GM18520 (cell line): Measurements from ENCODE around the gene LRRC8E.
"Not testable (repeated sequence)": the region's sequence is repeated elsewhere in the genome, so short reads cannot be mapped to it uniquely, and the experiment has no call there.

ENCODE experiments used
- ATAC-seq: cut with Tn5 transposase; IDR thresholded peaks from one replicate; pipeline ENCODE4 v1.9.1; 2021; ENCODE audit not compliant: unreplicated experiment

LRRC8E gene

GRCh38 chr19:7853770-7854128 is 34.6 kb upstream of the LRRC8E start:
- ATAC-seq = no peak

GRCh38 chr19:7855426-7856108 is 32.7 kb upstream of the LRRC8E start:
- ATAC-seq = no peak

GRCh38 chr19:7856109-7856591 is 32.2 kb upstream of the LRRC8E start:
- no peak for ATAC-seq

GRCh38 chr19:7856679-7857663 is 31.3 kb upstream of the LRRC8E start:
- ATAC-seq = no peak

- ATAC-seq = no peak
Measured at GRCh38 chr19:7857727-7858108, 30.6 kb upstream of the LRRC8E start.

DNA sequence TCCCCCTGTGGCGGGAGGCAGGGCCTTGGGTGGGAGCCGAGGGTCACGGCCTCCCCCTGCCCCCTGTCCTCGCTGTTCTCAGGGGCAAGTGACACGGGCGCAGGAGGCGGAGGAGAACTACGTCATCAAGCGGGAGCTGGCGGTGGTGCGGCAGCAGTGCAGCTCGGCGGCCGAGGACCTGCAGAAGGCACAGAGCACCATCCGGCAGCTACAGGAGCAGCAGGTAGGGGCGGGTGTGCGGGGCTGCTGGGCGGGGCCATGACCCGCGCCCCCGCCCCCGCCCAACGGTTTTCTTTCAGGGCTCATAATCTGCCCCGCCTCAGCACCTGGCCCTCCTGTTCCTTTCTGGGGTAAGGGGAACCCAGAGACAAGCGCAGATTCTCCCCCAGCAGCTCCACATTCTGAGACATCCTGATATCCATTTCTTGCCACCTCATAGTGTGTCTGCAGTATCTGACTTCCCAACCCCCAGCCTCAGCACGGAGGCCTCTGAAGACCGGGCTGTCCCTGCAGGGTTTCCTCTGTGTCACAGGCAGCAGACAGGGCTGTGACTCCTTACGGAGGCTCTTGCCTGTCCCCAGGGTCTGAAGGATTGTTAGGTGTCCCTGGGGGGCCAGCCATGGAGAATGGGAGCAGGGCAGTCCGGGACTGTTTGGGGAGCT is 30.1 kb upstream of the LRRC8E start:
- ATAC-seq = no peak

- ATAC-seq = not testable (repeated sequence)
Measured at GRCh38 chr19:7859087-7859486, 29.2 kb upstream of the LRRC8E start.

DNA sequence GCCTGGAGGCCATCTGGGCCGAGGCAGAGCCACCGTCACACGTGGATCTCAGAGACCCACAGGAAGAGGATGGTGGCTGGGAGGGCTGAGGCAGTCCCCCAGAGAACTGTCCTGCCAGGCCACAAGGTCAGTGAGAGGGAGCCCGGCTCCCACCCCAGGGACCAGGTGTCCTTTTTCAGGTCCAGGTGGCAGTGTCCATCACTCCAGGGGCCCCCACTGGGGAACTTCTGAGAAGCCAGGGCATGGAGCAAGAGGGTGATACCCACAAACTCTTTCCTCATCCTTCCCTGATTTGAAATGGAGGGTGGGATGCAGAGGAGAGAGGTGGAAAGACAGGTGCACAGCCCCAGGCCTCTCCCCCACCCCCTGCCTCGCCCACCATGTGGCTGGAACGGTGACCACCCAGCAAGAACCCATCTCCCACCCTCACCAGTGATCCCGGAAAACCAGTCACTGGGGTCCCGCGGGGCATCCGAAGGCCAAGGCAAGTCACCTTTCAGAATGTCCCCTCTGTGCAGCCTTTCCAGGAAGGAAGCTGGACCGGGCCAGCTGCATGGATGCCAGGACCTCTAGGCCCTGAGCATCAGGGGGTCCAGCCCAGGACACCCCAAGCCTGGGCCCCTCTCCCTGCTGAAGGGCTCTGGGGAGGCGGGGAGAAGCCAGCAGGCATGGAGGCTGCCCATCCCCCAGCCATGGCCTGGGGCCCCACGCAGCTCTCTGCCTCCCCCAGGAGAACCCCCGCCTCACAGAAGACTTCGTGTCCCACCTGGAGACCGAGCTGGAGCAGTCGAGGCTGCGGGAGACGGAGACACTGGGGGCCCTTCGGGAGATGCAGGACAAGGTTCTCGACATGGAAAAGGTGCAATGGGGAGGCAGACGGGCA is 28.2 kb upstream of the LRRC8E start:
- no peak for ATAC-seq

DNA sequence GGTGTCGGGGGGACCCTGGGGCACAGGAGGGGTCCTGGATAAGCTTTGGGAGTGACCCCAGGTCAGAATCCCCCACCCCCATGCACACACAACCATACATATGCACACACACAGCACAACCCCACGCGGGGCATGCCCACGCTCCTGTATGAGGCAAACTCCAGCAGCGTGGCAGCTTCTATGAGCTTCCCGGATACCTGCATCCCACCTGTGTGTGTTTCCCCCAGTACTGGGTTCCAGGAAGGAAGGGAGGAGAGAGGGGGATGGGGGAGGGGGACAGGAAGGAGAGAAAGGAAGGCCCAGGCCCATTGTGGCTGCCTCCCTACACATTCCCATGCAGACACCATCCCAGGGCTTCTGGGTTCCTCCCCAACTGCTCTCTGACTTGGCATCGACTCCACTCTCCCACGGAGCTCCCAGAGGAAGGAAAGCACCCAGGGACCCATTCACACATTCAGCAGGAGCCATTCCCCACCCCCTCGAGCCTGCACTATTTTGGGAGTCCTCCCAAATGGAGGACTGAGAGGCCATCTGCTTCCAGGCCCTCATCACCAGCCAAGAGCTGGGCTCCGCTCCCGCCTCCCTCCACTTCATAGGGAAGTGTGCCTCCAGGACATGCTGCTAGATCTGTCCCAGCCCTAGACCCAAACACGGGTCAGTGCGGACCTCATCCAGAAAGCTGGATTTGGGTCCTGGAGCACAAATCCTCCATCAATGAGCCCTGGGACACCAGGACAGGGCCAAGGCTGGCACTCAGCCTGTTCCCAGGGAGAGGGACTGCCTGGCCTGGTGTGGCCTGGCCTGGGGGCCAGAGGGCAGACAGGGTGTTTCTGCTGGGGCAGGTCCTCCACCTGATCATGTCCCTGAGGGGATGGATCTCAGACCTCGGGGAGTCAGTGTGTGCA is 27.3 kb upstream of the LRRC8E start:
- no peak for ATAC-seq

GRCh38 chr19:7861619-7862412 is 26.5 kb upstream of the LRRC8E start:
- ATAC-seq = no peak

DNA sequence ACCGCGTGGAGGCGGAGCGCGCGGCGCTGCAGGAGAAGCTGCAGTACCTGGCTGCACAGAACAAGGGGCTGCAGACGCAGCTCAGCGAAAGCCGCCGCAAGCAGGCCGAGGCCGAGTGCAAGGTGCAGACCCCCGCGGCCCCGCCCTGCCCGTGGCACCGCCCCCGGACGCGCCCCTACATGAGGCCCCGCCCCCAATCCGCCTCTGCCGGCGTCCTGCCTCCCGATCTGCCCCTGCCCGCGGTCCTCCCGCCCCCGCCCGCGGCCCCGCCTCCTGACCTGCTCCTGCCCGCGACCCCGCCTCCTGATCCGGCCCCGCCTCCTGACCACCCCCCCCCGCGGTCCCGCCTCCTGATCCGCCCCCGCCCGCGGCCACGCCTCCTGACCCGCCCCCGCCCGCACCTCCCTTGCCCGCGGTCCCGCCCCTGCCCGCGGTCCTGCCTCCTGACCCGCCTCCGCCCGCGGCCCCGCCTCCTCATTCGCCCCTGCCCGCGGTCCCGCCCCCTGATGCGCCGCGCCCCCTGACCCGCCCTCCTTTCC is 25.8 kb upstream of the LRRC8E start:
- no peak for ATAC-seq

GRCh38 chr19:7863157-7863970 is 24.9 kb upstream of the LRRC8E start:
- ATAC-seq = no peak

GRCh38 chr19:7863971-7864689 is 24.2 kb upstream of the LRRC8E start:
- ATAC-seq = no peak

- no peak for ATAC-seq
Measured at GRCh38 chr19:7864690-7865074, 23.6 kb upstream of the LRRC8E start.

- no peak for ATAC-seq
Measured at GRCh38 chr19:7865262-7865911, 22.9 kb upstream of the LRRC8E start.

DNA sequence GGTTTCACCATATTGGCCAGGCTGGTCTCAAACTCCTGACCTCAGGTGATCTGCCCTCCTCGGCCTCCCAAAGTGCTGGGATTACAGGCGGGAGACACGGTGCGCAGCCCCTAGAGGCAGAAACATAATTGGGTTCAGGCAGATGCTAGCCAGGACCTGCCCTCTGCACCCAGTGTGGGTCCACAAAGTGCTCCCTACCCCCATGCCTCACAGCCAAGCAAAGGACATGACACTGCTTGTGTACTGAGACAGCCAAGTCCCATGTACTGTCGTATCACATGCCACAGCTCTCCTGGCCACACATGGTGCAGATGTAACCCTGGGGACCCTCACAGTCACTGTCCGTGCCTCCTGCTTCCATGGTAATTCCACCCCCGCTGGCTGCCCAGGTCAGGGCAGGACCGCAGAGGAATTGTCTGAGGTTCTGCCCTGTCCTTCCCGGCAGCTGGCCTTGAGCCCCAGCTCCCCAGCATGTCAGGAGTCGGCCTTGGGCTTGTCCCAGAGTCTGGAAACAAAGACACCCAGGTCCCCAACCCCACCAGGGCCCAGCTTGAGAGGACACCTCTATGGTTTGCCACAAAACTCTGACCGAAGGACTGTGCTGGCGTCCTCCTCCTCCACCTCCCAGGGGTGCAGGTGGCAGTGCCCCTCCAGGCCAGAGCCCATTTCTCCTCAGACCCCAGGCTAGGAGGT is 21.8 kb upstream of the LRRC8E start:
- no peak for ATAC-seq
